ENCODE results near the gene PLA2G2F. TPM values are rescaled to one million over a fixed set of nuclear protein-coding genes. Genes with fewer than 3 reads are reported as not detected.

The PLA2G2F gene
- total RNA-seq, 1 donor from 2014 or later, result not detected

DNA sequence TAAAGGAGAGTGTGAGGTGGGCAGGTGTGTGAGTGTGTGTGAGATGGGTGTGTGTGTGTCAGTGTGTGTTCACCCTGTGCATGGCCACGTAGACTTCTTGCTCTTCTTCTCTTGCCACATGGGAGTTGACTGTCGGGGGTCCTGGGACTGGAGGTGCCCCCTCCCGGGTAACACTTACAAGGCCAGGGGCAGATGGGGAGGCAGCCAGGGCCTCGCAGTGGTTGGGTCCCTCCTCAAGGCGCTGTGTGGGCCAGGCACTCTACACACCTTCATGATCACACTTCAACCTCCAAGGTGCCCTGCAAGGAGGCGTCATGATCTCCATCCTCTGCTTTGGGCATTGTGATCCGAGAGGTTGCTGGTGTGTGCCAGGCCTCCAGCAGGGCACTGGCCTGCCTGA lies 2.3 kb downstream of the PLA2G2F start:
- DNase-seq (ENCODE audit: low spot score), result no peak
- TF ChIP-seq, protein P1, sequence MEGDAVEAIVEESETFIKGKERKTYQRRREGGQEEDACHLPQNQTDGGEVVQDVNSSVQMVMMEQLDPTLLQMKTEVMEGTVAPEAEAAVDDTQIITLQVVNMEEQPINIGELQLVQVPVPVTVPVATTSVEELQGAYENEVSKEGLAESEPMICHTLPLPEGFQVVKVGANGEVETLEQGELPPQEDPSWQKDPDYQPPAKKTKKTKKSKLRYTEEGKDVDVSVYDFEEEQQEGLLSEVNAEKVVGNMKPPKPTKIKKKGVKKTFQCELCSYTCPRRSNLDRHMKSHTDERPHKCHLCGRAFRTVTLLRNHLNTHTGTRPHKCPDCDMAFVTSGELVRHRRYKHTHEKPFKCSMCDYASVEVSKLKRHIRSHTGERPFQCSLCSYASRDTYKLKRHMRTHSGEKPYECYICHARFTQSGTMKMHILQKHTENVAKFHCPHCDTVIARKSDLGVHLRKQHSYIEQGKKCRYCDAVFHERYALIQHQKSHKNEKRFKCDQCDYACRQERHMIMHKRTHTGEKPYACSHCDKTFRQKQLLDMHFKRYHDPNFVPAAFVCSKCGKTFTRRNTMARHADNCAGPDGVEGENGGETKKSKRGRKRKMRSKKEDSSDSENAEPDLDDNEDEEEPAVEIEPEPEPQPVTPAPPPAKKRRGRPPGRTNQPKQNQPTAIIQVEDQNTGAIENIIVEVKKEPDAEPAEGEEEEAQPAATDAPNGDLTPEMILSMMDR (IDR thresholded peaks at IDR 0.05; ENCODE audit: unreplicated experiment), result no peak
- peaks cover 5% of the 10 kb centered on the region for H3K27me3 Mint-ChIP-seq (ENCODE audit: unreplicated experiment)

DNA sequence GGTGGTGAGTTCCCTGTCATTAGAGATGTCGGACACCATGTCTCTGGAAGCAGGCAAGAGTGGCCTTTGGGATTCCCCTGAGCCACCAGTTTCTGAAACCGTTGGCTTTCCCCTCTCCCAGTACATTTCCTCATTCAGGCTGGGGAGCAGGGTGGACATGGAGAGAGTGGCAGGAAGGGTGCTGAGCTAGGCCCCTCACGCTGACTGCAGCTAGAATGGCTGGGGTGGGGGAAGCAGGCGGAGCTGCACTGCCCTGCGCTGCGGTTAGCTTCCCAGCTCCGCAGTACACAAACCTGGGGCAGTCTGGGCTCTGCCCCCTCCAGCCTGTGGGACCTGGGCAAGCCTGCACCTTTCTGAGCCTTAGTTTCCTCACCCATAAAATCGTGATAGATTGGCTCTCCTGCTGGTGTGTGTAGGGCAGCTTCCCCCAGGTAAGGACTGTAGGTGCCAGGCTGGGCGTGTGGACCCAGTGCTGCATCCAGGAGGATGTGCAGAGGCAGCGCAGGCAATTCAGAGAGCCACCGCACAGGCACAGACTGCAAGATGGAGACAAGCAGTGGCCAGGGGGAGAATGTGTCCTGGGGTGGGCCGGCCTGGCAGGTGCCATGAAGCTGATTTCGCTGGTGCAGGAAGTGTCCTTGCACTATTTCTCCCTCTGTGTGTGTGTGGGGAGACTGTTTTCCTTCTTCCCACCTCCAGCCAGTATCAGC lies 3.0 kb downstream of the PLA2G2F start:
- no peaks in the 10 kb centered on the region for H3K36me3 Mint-ChIP-seq (ENCODE audit: low read depth, unreplicated experiment)
- no peak for DNase-seq (ENCODE audit: low spot score)

More for the DNA sequence above, 2.3 kb downstream of the PLA2G2F start:
- no peak overlapping the region for H3K4me3 Mint-ChIP-seq (ENCODE audit: unreplicated experiment)
- H3K36me3 Mint-ChIP-seq (ENCODE audit: low read depth, unreplicated experiment), result no peaks in the 10 kb centered on the region
- H3K27ac Mint-ChIP-seq (ENCODE audit: unreplicated experiment), result no peak overlapping the region
- no peaks in the 10 kb centered on the region for H3K4me1 Mint-ChIP-seq (ENCODE audit: unreplicated experiment)
- H3K9me3 Mint-ChIP-seq (ENCODE audit: unreplicated experiment), result no peaks in the 10 kb centered on the region

DNA sequence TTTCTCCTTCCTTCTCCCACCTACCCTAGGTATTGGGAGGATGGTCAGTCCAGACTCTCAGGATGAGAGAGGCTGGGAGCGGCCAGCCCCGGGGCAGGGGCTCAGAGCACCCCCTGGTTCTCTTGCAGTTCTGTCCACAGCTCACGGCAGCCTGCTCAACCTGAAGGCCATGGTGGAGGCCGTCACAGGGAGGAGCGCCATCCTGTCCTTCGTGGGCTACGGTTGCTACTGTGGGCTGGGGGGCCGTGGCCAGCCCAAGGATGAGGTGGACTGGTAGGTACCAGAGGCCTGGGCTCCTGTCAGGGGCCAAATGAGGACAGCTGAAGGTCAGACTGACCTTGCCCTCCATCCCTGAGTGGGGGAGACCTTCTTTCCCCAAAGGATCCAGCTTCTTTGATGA lies 4.2 kb downstream of the PLA2G2F start:
- Mint-ChIP-seq H3K27ac (ENCODE audit: unreplicated experiment) (no peak overlapping the region), H3K4me3 (ENCODE audit: unreplicated experiment) (no peak overlapping the region), H3K4me1 (ENCODE audit: unreplicated experiment) (no peaks in the 10 kb centered on the region), H3K36me3 (ENCODE audit: low read depth, unreplicated experiment) (no peaks in the 10 kb centered on the region), H3K27me3 (ENCODE audit: unreplicated experiment) (peaks cover 5% of the 10 kb centered on the region), H3K9me3 (ENCODE audit: unreplicated experiment) (no peaks in the 10 kb centered on the region)
- DNase-seq (ENCODE audit: low spot score), result no peak
- TF ChIP-seq, protein P1 (IDR thresholded peaks at IDR 0.05; ENCODE audit: unreplicated experiment), result no peak

More for the DNA sequence above, 3.0 kb downstream of the PLA2G2F start:
- H3K27me3 Mint-ChIP-seq (ENCODE audit: unreplicated experiment), result peaks cover 5% of the 10 kb centered on the region
- TF ChIP-seq, protein P1 (IDR thresholded peaks at IDR 0.05; ENCODE audit: unreplicated experiment), result no peak
- H3K27ac Mint-ChIP-seq (ENCODE audit: unreplicated experiment), result no peak overlapping the region
- H3K4me1 Mint-ChIP-seq (ENCODE audit: unreplicated experiment), result no peaks in the 10 kb centered on the region
- no peaks in the 10 kb centered on the region for H3K9me3 Mint-ChIP-seq (ENCODE audit: unreplicated experiment)
- H3K4me3 Mint-ChIP-seq (ENCODE audit: unreplicated experiment), result no peak overlapping the region

DNA sequence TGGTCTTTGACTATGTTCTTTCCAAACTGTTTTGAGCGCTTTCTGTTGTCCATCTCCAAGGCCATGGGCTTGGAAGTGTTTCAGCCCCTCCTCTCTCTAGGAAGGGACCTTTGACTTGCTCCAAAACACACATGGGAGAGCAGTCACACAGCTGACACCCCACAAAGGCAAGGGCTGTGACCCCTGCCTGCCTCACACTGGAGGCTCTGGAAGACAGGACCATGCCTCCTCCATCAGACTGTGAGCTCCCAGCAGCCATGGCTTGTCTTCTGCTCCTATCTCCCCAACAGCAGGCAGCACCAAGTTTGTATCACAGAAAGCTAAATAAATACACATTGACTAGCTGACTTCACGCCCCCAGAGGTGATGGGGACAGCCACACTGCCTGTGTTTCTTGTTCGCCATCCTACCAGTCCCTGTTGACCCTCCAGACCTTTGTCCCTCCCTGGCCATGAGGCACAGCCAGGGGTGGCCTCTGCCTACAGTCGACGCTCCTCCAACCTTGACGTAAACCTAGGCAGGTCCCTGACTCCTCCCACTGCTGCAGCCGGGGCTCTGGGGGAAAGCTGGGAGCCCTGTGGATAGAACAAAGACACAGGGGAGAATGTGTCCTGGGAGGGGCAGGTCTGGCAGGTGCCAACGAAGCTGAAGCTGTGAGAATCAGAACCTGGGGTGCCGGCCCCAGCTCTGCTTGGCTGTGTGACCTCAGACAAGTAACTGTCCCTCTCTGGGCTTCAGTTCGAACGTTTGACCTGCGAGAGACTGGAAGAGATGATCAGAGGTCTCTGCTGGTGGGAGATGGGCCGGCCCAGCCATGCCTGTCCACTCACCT lies 4.8 kb downstream of the PLA2G2F start:
- Mint-ChIP-seq H3K27me3 (ENCODE audit: unreplicated experiment) (peaks cover 5% of the 10 kb centered on the region), H3K27ac (ENCODE audit: unreplicated experiment) (no peak overlapping the region), H3K36me3 (ENCODE audit: low read depth, unreplicated experiment) (no peaks in the 10 kb centered on the region), H3K4me1 (ENCODE audit: unreplicated experiment) (no peaks in the 10 kb centered on the region), H3K4me3 (ENCODE audit: unreplicated experiment) (no peak overlapping the region), H3K9me3 (ENCODE audit: unreplicated experiment) (no peaks in the 10 kb centered on the region)
- DNase-seq (ENCODE audit: low spot score), result no peak
- TF ChIP-seq, protein P1 (IDR thresholded peaks at IDR 0.05; ENCODE audit: unreplicated experiment), result no peak
